GM12892 (cell line): Measurements from ENCODE around the gene PPARD.

ENCODE experiments used
- POLR2A ChIP-seq: IDR thresholded peaks from 2 replicates; pipeline ENCODE4 v1.6.1; 2011; ENCODE audit warnings: low read depth, low read length, control low read depth
- POLR2AphosphoS5 ChIP-seq: IDR thresholded peaks from 2 replicates; pipeline ENCODE4 v1.6.1; 2011; ENCODE audit warnings: low read depth, low read length, control low read depth
- TAF1 ChIP-seq: IDR thresholded peaks from 2 replicates; pipeline ENCODE4 v1.6.1; 2011; ENCODE audit warnings: low read depth, mild to moderate bottlenecking, control low read depth, low read length, borderline replicate concordance

GRCh38 chr6:35370785-35371493, 28.6 kb downstream of the PPARD start:
- TF ChIP-seq POLR2A (no peak), POLR2AphosphoS5 (no peak), TAF1 (no peak)
